Stomach smooth muscle (tissue), 2 donors: ENCODE data around the gene PTPRN.

Experiments
- H3K27ac ChIP-seq: one replicate; pipeline ENCODE4 v1.7.0; 2013; ENCODE audit warnings: mild to moderate bottlenecking, low read length, inconsistent platforms
- H3K27me3 ChIP-seq, 2 donors: one replicate each; pipeline ENCODE4 v1.7.0; 2013; ENCODE audit warnings: low read length in 2 of 2; ENCODE audit not compliant: insufficient read depth in 2 of 2, control insufficient read depth in 1 of 2
- H3K36me3 ChIP-seq, 2 donors: one replicate each; pipeline ENCODE4 v1.7.0; 2013; ENCODE audit warnings: low read length in 2 of 2; ENCODE audit not compliant: control insufficient read depth in 2 of 2, insufficient read depth in 2 of 2
- H3K4me1 ChIP-seq: one replicate; pipeline ENCODE4 v1.7.0; 2013; ENCODE audit warnings: low read length; ENCODE audit not compliant: control insufficient read depth, insufficient read depth
- H3K4me3 ChIP-seq, 2 donors: one replicate each; pipeline ENCODE4 v1.7.0; 2013; ENCODE audit warnings: low read length in 2 of 2
- H3K9ac ChIP-seq, 2 donors: one replicate each; pipeline ENCODE4 v1.7.0; 2013; ENCODE audit warnings: low read length in 2 of 2, mild to moderate bottlenecking in 1 of 2
- H3K9me3 ChIP-seq, 2 donors: one replicate each; pipeline ENCODE4 v1.7.0; 2013; ENCODE audit warnings: low read length in 2 of 2; ENCODE audit not compliant: control insufficient read depth in 2 of 2
- donor health status: healthy.
- donor health status: Pancreatic carcinoma.

PTPRN gene

DNA sequence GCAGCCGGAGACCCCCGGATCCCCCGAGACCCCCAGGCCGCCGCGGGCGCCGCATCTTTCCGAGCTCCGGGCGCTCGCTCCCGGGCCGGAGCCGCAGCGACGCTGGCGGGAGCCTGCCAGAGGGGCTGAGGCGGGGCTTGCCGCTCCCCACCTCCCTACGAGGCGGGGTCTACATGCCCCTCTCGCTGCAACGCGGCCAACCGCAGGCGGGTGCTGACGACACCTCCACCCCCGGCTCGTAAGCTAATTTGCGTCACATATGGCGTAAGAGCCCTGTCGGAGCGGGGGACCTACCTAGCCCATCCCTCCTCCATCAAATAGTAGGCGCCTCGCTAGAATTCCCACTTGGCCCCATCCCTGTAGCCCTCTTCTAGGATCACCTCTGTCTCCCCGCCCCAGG lies at the start of gene PTPRN:
TSS of gene PTPRN (minus strand) at position 124 of the 400 bp plus-strand sequence. CDS start at position 55, 69 bp downstream.
- H3K4me3 ChIP-seq: no peak within 1 kb of the TSS
- no peaks in the 10 kb centered on the region for H3K4me1 ChIP-seq
- no peak within 1 kb of the TSS for H3K27ac ChIP-seq
- no peaks in the 10 kb centered on the region for H3K9me3 ChIP-seq
- H3K36me3 ChIP-seq: no peaks in the 10 kb centered on the region
- no peak within 1 kb of the TSS for H3K9ac ChIP-seq
- H3K27me3 ChIP-seq: peaks cover 22 to 28% of the 10 kb centered on the region in 2 donors

GRCh38 chr2:219358170-219359075 lies 49.2 kb upstream of the PTPRN start:
- Histone ChIP-seq H3K9ac (no peak overlapping the region), H3K4me1 (peaks cover 8% of the 10 kb centered on the region), H3K27ac (no peak overlapping the region), H3K4me3 (peak overlapping the region; percentile 11 to 29), H3K27me3 (peaks cover 28 to 33% of the 10 kb centered on the region in 2 donors), H3K36me3 (no peaks in the 10 kb centered on the region), H3K9me3 (no peaks in the 10 kb centered on the region)

DNA sequence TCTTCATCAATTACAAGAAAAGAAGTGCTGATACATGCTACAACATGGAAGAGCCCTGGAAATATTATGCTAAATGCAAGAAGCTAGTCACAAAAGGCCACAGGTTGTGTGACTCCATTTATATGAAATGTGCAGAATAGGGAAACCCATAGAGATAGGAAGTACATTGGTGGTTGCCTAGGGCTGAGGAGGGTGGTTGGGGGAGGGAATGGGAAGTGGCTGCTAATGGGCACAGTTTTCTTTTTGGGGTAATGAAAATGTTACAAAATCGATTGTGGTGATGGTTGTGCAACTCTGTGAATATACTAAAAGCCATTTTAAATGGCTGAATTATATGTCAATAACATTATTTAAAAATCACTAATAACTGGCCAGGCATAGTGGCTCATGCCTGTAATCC lies 47.6 kb upstream of the PTPRN start:
- no peaks in the 10 kb centered on the region for H3K9me3 ChIP-seq
- peaks cover 8% of the 10 kb centered on the region for H3K4me1 ChIP-seq
- H3K27ac ChIP-seq: no peak overlapping the region
- no peaks in the 10 kb centered on the region for H3K36me3 ChIP-seq
- peaks cover 34 to 40% of the 10 kb centered on the region in 2 donors for H3K27me3 ChIP-seq
- H3K4me3 ChIP-seq: no peak overlapping the region
- no peak overlapping the region for H3K9ac ChIP-seq

GRCh38 chr2:219354582-219354981 lies 45.4 kb upstream of the PTPRN start:
- Histone ChIP-seq H3K9me3 (peaks cover 0 to under 1% of the 10 kb centered on the region in 2 donors), H3K9ac (no peak overlapping the region), H3K4me3 (no peak overlapping the region), H3K36me3 (no peaks in the 10 kb centered on the region), H3K27ac (no peak overlapping the region), H3K27me3 (peaks cover 35 to 43% of the 10 kb centered on the region in 2 donors), H3K4me1 (peaks cover 8% of the 10 kb centered on the region)

- peaks cover 28 to 29% of the 10 kb centered on the region in 2 donors for H3K27me3 ChIP-seq
- no peak overlapping the region for H3K27ac ChIP-seq
- H3K4me3 ChIP-seq: no peak overlapping the region
- no peaks in the 10 kb centered on the region for H3K36me3 ChIP-seq
- H3K4me1 ChIP-seq: no peaks in the 10 kb centered on the region
- peaks cover 0 to 3% of the 10 kb centered on the region in 2 donors for H3K9me3 ChIP-seq
- no peak overlapping the region for H3K9ac ChIP-seq
Observed at GRCh38 chr2:219353129-219353528, 43.9 kb upstream of the PTPRN start.

DNA sequence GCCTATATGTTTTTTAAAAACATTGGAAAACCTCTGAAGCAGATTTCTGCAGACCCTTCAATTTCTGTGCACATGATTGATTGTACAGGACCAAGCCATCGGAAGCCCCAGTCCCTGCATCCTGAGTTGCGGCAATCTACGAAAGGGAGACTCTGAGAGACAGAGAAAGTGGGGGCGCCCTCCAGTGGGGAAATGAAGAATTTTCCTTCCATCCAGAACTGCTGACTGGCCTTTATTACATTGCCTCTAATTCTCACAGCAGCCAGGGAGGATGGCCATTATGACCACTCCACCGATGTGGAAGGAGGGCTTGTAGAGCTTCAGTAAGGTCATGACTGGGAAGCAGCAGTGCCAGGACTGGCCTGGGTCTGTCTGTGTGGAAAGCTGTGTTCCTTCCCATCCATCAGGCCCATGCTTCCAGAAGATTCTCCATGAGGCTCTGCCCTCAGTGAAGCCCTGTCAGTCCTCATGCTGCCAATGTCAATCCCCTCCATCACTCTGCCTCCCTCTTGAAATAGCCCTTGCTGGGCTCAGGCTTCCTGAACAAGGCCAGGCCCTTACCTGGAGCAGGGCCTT lies 43.3 kb upstream of the PTPRN start:
- Histone ChIP-seq H3K9ac (no peak overlapping the region), H3K9me3 (peaks cover 0 to 3% of the 10 kb centered on the region in 2 donors), H3K27ac (no peak overlapping the region), H3K4me1 (no peaks in the 10 kb centered on the region), H3K27me3 (peaks cover 26 to 29% of the 10 kb centered on the region in 2 donors), H3K36me3 (no peaks in the 10 kb centered on the region), H3K4me3 (no peak overlapping the region)

DNA sequence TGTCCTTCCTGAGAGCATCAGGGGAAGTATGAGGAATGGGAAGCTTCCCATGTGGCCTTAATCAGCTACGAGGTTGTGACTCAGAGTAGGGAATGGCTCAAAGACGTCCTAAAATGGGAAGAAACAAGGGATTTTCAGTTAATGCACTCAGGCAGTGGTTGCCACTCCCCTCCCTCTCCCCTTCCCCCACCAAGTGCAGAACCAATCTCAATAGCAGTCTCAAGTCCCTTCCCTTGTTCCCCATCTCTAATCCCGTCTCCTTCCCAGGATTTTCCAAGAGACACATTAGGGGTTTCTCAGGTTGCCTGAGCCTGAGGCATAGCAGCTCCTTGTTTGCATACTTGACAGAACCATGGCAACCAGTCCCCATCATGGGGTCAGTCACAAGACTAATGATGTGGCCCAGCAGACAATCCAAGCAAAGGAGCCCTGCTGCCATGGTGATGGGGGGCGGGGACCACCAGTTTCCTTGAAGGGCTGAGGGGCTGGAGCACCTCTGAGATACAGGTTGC lies 41.6 kb upstream of the PTPRN start:
- peaks cover 22 to 26% of the 10 kb centered on the region in 2 donors for H3K27me3 ChIP-seq
- H3K36me3 ChIP-seq: no peaks in the 10 kb centered on the region
- H3K27ac ChIP-seq: no peak overlapping the region
- no peak overlapping the region for H3K9ac ChIP-seq
- H3K4me1 ChIP-seq: no peaks in the 10 kb centered on the region
- peaks cover 0 to 3% of the 10 kb centered on the region in 2 donors for H3K9me3 ChIP-seq
- no peak overlapping the region for H3K4me3 ChIP-seq

DNA sequence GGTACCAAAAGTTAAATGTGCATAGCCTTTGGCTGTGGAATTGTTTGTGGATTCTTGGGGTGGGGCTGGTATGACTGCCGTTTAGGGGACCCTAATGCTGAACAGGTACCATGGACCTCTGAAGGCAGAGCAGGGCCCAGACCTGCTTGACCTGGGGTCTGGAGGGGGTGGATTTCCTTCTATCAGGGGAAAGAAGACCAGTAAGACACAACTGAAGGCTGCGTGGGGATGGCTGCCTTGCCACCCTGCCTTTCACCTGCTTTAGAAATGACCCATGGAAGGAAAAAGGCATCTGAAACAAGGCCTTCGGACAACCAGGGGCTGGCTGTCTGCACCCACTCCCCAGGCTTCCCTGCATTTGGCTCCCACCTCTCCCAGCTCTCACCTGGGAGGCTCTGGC lies 41.0 kb upstream of the PTPRN start:
- Histone ChIP-seq H3K9ac (no peak overlapping the region), H3K27ac (no peak overlapping the region), H3K27me3 (peaks cover 20 to 21% of the 10 kb centered on the region in 2 donors)

DNA sequence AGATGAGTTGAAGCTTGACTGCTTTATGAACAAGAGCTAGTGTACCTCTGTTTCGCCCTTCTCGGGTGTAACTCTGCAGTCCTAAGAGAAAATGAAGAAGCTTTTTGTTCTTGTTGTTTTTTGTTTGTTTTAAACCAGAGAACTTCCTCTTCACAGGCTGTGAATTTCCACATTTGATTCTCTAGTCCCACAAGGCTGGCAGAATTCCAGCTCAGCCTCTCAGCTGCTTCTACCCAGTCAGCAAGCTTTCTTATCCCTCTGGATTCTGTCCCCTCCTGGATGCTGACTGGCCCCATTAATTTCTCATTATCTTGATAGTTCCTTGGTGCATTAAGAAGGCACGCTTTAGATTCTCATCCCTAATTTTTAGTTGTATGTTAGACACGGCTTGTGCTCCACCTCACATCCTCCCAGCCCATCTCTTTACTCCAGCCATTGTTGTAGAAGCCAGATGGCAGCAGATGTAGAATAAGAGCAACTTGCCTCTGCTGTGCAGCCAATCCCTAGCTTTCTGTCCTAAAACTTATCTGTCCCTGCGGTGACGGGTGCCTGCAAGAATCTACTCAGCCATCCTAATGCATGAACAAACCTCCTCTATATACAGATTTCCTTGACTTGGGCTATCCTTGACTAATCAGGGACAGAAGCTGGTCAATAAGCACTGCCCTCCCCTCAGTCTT lies 35.7 kb upstream of the PTPRN start:
- H3K9me3 ChIP-seq: peaks cover 0 to 3% of the 10 kb centered on the region in 2 donors
- no peak overlapping the region for H3K4me3 ChIP-seq
- no peaks in the 10 kb centered on the region for H3K4me1 ChIP-seq
- H3K27ac ChIP-seq: no peak overlapping the region
- peaks cover 0 to 4% of the 10 kb centered on the region in 2 donors for H3K27me3 ChIP-seq
- H3K9ac ChIP-seq: no peak overlapping the region
- no peaks in the 10 kb centered on the region for H3K36me3 ChIP-seq

More for the DNA sequence above, 41.0 kb upstream of the PTPRN start:
- H3K4me3 ChIP-seq: no peak overlapping the region
- H3K9me3 ChIP-seq: peaks cover 0 to 3% of the 10 kb centered on the region in 2 donors
- H3K4me1 ChIP-seq: no peaks in the 10 kb centered on the region
- no peaks in the 10 kb centered on the region for H3K36me3 ChIP-seq

GRCh38 chr2:219335373-219335786 lies 26.2 kb upstream of the PTPRN start:
- Histone ChIP-seq H3K36me3 (no peaks in the 10 kb centered on the region), H3K27ac (no peak overlapping the region), H3K9me3 (peaks cover 0 to 4% of the 10 kb centered on the region in 2 donors), H3K9ac (no peak overlapping the region), H3K4me3 (no peak overlapping the region), H3K27me3 (peaks cover 25 to 32% of the 10 kb centered on the region in 2 donors), H3K4me1 (no peaks in the 10 kb centered on the region)
